NCI-H1930 (cell line): Measurements from ENCODE around the gene GSAP.

ENCODE experiments used
- DNase-seq, 2 experiments: peaks; one replicate each; lab custom pipeline; 2025; lab: John Stamatoyannopoulos, UW

The GSAP gene

GRCh38 chr7:77434570-77435275, 18.6 kb upstream of the GSAP start:
- no peak for DNase-seq

GRCh38 chr7:77433901-77434300, 17.8 kb upstream of the GSAP start:
- DNase-seq: no peak

- no peak for DNase-seq
Observed at GRCh38 chr7:77430927-77431326, 14.8 kb upstream of the GSAP start.

- DNase-seq: no peak
Observed at GRCh38 chr7:77428777-77429231, 12.7 kb upstream of the GSAP start.

DNA sequence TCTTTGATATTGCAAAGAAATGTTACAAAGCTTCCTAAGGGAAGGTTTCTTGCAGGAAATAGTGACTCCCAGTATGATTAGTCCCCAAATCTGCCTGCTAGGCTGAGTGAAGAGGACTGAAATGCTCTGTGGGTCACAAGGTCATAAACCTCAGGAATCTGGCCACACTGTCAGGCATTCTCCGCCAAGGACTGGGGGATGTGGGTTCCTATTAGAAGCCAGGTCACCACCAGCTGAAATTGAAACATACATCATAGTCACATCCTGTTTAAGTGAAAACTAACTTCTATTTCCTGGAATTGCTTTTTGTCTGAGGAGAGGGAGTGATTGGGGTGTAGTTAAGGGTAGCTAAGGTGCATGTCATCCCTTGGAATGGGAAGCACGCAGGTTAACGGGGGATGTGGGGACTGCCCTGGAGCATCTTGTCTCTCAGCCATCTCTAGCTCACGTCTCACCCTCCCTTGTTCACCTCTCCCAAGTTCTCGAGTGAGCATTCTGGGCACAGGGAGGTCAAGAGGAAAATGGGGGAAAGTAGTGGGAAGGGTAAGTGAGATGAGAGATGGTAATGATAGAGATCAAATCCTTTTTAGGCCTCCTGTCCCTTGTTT, 12.0 kb upstream of the GSAP start:
- DNase-seq: no peak

DNA sequence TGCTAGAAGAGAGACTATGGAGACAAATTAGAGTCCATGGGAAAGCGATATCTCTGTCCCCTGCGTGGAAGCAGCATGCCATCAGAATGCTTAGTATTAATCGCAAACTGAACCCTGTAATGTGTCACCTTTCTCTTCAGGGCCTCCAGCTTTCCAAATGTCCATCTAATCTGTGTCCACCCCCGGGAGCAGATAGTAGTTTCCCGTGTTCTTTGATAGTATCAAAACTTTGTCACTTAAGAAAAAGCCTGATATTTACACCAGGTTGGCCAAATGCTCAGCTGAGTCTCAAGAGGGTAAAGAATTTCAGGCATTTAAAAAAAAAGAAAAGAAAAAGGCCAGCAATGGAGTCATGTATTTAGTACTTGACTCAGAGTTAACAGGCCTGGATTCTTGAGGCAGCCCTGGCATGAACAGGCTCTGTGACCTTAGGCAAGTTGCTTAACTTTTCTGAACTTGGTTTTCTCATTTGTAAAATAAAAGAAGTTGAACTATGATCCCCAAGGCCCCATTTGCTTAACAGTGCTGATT, 10.4 kb upstream of the GSAP start:
- DNase-seq: no peak

DNA sequence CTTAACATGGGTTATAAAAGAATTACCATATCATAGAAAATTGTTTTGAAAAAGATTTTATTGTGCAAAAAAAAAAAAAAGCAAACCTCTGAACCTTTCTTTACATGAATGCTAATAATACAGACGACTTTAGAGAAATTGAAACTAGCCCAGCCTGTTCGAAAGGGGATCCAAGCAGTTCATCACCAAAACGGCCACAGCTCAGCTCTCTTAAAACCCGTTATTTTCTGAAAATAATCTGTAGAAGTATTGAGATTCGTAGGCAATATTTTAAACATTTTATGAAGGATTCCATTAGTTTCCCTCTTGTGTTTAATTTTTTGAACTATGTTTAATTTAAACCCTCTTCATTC, 9.9 kb upstream of the GSAP start:
- no peak for DNase-seq

DNA sequence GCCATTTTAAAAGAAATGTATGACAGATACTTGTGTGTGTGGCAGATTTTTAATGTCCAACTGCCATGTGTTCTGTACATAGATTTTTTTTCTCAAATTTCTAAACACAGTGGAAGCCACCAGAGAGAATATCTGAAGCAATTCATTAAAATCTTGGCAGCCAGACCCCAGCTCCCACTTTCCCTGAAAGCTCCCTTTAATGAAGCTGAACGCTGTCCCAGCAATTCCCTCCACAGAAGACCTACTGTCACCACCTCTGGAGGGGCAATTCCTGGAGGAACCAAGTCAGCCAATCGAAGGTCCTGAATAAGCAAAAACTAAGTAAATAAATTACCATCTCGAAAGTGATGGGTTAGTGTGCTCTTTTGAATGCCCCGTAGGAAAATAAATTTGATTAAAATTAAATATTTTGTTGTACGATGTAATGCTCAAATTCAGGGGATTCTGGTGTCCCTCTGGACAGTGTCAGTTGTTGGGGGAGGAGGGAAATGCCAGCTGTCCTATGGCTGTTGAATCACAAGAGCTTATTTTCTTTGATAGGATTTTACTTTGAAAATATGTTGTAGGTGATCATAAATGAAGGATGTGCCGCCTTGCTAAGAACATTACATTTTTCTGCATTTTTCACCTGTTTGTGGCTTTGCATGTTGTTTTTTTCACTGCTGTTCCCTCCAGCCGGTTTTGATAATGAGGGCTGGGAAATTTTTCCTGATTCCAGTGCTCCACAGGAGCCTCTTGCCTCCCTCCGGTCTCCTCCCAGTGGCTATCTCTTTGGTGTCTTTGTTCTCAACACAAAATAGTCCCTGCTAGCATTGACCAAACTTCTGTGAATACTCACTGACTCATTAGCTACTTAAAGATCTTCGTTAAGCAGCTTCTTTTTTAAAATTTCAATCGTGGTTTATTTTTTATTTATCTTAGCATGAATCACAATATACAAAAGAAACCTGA, 9.2 kb upstream of the GSAP start:
- DNase-seq: no peak

DNA sequence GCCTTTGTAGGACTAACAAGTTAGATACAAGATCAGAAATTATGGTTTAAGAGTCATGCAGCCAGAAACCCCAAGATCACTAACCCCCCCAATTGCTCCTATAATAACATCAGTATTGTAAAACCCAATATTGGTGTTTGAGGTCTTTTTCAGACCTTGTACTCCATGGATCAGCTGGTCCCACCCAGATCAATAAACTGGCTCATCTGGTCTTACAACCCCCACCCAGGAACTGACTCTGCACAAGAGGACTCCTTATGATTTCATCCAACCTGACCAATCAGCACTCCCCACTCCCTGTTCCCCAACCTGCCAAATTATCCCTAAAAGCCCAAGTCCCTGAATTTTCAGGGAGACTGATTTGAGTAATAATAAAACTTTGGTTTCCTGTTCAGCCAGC, 6.4 kb upstream of the GSAP start:
- DNase-seq: no peak

DNA sequence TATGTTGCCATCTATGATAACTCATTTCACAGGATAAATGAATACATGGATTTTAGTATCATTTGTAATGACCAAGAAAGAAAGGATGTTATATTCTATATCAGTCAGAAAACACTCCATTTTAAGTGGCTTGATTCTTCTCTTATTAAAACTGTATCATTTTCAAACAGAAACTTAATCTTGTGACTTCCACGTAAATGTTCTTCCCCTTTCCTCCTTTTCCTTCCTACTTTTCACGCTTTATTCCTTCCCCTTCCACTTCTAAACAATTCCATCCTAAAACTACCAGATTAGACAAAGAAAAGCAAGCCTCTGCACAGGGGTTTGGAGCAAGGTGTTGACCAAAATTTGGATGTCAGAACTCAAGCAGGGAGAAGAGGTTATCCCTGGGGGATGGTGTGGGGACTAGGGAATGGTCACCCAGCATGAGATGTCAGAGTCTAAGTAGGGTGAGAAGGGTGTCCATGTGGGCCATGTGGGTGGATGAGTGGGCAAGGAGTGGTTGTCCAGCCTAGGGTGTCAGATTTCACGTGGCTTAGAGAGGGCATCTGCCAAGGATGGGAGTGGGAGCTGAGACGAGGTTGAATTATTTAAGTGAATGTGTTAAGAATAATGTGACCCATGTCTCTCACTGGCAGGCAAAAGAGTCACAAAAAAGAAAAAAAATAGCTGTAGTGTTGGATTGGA, 5.0 kb upstream of the GSAP start:
- DNase-seq: no peak

- no peak for DNase-seq
Observed at GRCh38 chr7:77420438-77420837, 4.3 kb upstream of the GSAP start.

DNA sequence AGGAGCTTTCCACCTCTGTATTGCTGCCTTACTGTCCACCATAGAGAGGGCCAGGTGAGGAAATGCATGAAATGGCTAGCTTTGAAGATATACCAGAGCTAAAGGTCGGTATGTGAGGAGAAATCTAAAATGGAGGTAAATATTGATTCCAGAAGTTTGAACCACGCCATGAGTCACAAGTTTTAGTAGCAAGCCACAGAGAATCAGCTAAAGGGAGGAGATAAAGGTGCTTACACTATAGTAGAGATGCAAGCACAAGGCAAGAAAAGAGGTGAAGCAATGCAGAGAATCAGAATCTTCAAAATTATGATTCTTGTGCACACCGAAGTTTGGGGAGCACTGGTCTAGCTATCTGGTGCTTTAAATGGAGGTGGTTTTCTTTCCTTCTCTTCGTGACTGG, 3.0 kb upstream of the GSAP start:
- DNase-seq: no peak

DNA sequence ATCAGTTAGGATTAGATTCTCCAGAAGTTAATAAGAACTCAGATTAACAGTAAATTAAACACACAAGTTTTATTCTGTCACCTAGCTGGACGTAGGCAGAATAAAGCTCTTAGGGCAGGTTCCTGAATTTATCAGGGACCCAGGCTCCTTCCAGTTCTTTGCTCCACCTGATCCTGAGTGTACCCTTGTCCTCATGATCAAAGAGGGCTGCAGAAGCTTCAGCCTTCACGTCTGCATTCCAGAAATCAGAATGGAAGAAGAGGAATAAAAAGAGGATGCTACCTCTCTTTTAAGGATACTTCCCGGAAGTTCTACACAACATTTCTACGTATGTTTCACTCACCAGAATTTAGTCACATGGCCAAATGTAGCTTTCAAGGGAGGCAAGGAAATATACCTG, 1.7 kb upstream of the GSAP start:
- no peak for DNase-seq

- DNase-seq: peak in 1 of 2 experiments; percentile 53
Observed at GRCh38 chr7:77416621-77417371, 647 bp upstream of the GSAP start.

- peak; percentile 9 to 40 for DNase-seq
Observed at GRCh38 chr7:77415476-77415822, 700 bp downstream of the GSAP start.

DNA sequence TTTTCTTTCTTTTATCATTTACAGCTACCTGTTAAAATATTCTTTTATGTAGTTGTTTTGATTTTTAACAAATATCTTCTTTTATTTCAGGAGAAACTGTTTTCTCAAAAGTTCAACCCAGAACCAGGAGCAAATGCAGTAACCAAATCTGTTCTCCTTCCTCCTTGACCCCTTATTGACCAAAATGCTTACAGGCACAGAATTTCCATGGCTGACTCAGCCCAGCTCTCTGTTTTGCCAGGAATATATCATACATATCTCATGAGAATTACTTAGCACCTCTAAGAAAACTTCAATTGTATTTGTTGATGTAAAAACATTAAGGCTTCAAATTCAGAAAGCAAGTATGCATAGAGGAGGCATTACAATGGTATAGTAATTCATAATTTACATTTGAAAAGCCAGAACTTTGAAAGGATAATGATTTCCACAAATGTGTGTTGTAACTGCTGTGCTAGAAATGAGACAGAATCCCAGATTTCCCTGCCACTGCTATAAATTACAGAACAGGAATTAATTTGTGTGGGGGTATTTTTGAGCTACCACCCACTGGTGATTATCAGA, 2.2 kb downstream of the GSAP start:
- no peak for DNase-seq

GRCh38 chr7:77413128-77413527, 3.0 kb downstream of the GSAP start:
- no peak for DNase-seq

GRCh38 chr7:77409739-77410547, 6.2 kb downstream of the GSAP start:
- no peak for DNase-seq

DNA sequence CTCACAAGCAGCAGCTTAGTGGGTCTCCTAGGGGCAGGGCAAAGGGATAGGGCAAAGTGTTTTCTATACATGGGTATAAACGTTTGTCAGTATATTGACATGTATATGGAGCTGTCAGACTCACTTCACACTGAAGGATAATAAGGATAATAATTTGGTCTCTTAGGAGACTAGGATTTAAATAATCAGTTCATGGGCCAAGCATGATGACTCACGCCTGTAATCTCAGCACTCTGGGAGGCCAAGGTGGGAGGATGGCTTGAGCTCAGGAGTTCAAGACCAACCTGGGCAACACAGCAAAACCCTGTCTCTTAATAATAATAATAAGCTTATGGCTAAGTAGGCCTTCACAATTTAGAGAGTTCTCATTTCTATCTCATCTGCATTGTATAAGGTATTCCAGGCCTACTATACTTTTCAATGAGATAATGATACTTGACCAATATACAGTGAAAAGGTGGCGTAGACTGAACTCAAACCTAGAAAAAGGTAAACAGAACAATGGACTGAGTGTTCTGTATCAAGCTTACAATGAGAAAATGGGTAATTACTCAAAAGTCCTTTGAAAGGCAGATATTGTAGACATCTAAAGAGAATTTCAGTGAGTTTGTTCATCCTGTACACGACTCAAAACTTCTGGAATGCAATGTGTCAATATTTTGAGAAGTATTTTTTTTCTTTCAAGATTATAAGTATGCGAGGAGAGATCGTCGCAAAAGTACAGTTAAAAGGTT, 7.0 kb downstream of the GSAP start:
- DNase-seq: no peak

DNA sequence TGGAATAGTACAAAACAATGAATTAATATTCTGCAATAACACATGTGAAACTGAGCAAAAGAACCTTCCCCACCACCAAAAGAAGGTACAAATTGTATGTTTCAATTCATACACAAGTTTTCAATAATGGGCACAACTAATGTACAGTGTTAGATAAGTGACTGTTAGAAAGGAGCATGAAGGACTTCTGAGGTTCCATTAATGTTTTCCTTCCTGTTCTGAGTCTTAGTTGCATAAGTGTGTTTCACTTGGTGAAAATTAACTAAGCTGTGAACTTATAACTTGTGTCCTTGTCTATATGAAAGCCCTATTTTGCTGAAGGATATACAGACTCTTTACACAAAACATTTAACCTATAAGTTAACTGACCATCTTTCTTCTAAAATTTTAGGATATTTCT, 8.2 kb downstream of the GSAP start:
- no peak for DNase-seq
